GM19025 (cell line): Measurements from ENCODE around the gene ZNF618.

Source experiments
- ATAC-seq: cut with Tn5 transposase; IDR thresholded peaks from one replicate; pipeline ENCODE4 v1.9.1; 2021; ENCODE audit warnings: mild to moderate bottlenecking, low read depth, moderate library complexity; ENCODE audit not compliant: unreplicated experiment

ZNF618 gene

DNA sequence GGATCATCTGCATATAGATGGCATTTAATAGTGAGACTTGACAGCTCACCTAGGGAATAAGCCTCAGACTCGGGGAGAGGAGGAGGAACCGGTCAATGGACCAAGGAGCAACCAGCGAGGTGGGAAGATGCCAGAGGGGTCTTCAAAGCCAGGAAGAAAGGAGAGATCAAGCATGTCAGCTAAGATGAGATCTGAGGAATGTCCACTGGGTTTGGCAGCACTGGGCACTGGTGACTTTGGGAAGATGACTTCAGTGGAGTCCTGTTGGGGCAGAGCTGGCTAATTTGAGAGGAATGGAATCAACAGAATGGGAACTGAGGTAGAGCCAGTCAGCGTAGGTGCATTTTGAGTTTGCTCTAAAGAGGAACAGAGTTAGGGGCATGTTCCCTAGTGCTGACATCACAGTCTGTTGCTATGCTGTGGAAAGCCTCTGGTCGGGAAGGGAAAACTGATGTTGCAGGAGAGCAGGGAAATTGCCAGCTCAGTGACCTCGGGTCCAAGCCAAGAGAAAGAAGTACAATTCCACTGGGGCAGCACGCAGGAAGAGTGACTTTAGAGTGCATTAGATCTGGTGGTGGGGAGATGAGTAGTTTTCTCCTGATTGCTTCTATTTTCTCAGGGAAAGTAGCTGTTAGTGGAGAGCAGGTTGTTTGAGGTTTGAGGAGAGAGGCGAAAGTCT lies 56.9 kb downstream of the ZNF618 start:
- ATAC-seq, result no peak

DNA sequence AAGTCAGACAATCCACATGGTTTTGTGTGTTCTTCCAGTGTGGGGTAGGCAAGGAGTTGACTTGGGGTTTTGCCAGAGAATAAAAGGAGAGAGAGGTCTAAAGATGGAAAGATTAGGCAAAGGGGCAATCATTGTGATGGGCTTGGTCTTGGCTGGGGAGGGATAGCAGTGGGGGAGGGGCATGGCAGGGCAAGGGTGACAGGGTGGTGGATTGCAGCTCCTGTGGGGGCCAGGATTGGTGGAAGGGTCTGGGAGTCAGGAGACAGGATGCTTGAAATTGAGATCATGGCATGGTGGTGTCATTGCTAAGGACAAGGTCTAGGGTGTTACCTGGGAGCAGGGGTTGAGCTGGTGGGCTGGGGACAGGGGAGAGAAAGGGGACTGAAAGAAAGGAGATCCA lies 57.6 kb downstream of the ZNF618 start:
- no peak for ATAC-seq

DNA sequence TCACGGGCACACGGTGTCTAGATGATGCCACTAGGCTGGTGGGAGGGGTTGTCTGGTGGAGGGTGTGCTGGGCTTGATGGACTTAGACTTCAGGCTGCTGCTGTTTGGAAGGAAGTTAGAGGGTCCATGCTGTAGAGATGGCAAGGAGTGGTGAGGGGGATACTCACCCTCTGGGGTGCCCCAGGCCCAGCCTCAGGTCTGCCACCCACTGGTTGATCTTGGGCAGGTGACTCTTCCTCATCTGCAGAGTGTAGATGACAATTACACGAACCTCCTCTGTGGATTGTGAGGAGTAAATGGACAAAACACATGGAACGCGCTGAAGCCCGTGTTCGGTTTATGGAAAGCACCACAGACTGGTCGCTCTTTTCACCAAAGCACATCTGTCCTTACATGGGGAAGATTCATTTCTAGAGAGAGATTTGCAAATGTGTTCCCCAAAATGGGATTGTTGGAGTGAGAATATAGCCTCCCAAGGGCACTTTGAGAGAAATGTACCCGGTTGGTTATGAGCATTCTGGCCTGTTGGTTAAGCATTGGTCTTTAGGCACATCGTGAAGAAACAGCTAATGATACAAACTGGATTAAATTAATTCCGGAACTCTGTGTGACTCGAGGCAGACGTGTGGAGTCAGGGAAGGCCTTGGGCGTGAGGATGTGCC lies 58.2 kb downstream of the ZNF618 start:
- no peak for ATAC-seq

DNA sequence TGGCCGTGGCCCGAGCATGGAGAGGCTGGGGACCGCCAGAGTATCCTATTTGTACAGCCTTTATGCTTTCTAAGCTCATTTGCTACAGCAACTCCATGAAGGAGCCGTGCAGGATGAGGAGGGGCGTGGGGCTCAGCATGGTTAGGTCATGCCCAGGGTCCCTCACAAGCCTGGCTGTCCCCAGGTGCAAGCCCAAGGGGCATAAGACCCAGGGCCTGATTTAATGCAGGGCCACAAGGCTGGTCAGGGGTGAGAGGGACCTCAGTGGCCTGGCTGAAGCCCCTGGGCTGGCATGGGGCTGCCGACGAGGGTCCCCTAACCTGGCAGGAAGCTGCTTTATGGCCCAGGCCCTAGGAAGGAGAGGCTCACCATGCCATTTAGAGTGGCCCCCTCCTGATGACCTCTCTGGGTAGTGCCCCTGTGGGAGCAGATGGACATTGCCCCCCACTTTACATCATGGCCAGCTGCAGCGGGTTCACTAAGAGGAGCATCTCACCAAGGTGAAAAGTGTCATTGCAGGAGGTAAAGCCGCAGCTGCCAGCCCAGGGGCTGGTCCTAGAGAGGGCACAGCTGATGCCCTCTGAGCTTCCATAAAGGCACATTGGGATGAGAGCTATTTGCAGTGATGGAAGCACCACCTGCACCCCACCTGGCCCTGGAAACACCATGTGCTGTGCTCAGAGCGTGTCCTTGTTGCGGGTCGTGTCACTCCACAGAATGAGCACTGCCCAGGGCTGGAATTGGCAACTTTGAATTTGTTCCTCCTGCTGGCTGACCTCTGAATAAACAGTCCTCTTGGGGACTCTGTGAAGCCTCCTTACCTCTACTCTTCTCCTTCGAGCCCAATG lies 58.9 kb downstream of the ZNF618 start:
- no peak for ATAC-seq

DNA sequence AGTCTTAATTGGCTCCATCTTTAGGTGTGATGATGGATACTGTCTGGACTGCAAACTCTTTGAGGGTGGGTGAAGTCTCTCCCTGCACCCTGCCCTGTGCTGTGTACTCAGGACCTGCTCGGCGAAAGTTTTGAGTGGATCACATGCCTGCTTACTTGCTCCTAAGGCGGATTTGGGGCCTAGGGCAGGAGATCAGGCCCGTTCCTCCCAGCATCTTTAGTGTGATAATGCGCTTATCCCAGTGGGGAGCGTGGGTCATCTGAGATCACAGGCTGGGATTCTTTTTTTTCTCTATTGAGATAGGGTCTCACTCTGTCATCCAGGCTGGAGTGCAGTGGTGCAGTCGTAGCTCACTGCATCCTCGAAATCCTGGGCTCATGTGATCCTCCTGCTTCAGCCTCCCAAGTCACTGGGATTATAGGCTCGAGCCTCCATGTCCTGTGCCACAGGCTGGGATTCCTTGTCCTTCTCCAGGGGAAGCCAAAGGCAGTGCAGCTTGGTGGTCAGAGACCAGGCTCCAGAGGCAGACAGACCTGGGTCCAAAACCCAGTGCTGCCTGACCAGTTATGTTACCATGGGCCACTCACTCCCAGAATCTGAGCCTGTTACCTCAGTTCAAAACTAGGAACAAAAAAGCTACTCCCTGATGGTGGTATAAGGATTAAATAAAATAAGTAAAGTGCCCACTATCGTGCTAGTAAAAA lies 59.7 kb downstream of the ZNF618 start:
- no peak for ATAC-seq

DNA sequence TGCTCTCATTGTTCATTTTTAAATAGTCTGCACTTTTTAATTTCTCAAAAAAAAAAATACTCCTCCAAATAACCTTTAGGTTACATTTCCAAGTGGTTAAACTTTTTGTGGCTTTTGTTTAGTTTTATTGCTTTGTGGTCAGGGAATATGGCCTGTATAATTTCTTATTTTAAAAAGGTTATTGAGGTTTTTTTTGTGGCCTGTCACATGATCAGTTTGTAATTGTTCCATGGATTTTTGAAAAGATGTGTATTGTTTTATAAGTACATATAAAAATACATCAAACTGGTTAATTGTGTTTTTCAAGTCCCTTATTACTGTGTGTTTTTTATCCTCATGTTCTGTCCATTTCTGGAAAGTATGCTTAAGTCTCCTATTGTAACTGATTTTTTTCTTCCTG lies 64.0 kb downstream of the ZNF618 start:
- no peak for ATAC-seq

DNA sequence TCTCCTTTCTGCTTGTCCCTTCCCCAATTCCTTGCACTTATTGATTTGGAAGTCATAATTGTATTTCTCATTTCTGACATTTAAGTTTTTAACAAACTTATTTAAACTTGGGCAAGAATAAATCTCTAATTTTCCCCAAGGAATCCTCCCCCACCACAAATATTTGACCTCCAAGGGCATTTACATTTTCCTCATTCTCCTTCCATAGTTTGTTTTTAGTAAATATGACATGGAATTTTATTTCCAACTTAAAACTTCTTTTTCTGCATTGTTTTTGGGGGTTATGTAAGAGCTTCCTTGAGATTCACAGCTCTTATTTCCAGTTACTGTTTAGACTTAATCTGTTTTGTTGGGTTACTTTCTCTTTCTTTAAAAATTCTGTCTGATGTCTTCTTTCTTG lies 64.9 kb downstream of the ZNF618 start:
- no peak for ATAC-seq

DNA sequence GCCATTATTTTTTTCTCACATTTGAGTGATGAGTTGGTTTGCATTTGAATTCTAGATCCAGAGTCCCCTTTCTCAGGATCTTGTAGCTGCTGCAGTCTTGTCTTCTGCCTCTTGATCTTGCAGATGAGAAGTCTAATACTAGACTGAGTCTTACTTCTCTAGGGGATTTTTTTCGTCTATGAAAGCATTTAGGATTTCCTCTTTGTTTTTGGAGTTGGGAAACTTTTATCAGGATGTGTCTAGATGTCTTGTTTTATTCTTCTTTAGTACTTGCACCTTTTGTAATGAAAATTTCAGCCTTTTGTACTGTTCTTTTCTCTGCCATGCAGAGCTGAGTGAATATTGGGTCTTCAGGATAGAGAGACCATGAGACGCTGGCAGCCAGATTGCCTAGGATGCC lies 65.4 kb downstream of the ZNF618 start:
- ATAC-seq, result no peak

DNA sequence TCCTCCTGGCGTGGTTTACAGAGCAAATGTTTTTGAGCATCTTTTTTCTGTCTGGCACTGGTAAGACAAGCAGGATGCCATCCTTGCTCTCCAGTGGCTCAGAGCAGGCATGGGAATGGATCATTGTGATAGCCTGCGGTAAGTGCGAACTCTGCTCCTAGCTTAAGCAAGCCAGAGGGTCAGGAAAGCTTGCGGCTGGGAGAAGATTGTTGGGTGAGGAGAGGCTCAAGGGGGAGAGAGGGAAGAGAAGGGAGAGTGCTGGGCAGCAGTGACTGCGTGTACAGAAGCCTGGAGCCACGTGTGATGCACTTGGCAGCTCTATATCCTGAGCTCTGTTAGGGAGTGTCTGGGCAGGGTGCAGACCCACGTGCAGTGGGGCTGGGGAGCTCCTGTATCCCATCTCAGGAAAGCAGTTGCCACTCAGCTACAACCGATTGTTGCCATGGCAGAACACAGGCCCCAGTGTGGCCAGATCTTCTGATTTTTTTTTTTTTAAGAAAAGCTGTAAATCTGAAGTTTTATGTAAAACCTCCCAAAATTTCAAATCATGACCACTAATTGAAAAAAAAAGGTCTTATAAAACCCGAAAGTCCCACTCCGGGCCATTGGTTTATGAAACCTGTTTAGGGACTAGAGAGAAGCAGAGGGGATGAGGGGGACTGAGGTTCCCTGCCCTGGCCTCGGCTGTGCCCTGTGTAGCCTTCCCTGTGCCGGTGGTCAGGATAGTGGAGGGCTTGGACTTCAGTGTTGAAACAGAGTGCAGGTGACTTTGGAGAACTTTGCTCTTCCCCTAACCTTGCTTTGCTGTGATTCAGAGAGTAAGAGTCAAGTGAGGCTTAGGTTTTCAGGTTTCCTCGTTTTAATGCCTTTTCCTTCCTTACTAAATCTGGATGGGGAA lies 67.3 kb downstream of the ZNF618 start:
- ATAC-seq, result no peak

DNA sequence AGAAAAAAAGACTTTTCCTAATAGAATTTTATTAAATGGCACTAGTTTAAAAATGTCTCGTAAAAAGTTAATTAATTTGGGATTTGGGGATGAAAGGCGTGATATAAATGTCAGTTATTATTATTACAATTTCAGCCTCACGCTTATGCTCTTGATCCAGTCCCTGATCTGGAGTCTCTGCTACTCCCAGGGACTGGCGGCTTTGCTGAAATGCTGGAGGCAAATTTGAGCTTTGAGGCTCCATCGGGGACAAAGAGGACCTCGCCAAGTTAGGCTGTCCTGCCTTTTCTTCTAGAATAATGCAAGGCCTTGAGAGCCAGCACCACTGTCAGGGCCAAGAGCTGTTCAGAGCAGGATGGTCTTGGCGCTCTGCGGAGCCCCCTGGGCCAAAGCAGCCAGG lies 69.7 kb downstream of the ZNF618 start:
- ATAC-seq, result no peak

DNA sequence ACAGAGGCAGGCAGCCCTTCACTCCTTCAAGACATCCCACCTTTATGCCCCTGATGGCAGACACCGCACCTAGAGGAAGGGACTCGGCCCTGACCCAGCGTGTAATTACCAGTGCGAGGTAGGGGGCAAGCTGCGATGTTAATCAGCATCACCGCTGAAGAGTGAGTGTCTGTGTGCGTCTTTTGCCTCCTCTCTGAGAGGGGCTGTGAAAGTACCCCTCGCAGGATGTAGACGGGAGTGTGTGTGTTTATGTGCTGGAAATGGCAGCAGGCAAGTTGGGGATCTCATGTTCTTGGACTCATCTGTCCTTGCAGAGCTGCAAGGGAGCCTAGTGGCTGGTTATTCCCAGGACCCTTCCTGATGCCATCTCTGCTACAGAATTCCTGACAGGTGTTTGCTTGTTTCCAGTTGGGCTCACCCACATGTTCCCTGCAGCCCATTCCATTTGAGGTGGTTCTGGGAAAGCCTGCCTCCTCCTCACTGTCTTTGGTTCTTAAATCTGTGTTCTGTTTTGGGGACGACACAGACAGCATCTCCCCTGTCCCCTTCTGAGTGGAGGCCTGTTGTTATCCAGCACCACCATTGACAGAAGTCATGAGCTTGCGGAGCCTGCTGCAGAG lies 70.5 kb downstream of the ZNF618 start:
- ATAC-seq, result no peak

DNA sequence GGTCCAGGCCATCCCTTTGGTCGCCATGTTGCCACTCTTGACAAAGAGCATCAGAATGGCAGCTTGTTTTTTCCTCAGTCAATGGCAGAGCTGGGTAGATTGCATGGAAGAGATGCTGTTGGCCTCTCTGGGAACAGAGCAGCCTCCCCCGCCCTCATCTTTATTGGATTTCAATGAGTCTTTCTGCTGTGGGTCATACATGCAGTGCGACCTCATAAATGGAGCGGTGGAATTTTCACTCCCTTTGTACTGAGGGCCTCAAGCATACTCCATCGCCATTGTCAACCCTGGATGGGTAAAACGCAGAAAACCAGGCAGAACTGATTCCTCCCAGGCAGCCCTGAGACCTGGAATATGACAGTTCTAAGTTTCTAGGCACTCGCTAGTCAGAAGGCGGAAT lies 71.8 kb downstream of the ZNF618 start:
- no peak for ATAC-seq

DNA sequence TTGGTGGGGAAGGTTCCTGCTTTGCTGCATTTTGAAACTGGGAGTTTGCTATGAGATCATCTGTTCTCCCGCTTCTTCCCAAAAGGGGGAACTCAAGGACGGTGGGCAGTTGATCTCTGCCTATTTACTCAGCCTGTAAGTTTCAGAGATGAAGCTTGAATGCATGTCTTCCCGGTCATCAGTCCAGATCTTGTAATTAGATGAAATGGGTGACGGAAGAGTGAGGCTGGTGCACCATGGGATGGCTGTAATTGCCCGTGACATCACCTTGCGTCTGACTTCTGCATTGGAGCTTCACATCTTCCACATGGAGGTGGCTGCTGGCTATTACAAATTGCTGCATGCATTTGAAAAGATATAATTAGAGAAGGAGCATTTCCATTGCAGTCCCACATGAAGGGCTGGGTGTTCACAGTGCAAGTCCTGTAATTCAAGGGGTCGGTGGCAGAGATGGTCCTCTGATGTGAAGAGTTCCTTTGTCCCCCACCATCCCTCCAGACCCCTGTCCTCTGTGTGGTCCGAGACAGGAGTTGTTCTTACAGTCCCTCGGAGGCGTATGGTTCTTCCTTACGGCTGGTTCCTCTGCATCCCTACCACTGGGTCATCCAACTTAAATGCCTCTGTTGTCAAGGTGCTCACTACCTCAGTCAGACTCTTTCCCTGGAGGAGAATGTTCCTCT lies 72.9 kb downstream of the ZNF618 start:
- no peak for ATAC-seq

DNA sequence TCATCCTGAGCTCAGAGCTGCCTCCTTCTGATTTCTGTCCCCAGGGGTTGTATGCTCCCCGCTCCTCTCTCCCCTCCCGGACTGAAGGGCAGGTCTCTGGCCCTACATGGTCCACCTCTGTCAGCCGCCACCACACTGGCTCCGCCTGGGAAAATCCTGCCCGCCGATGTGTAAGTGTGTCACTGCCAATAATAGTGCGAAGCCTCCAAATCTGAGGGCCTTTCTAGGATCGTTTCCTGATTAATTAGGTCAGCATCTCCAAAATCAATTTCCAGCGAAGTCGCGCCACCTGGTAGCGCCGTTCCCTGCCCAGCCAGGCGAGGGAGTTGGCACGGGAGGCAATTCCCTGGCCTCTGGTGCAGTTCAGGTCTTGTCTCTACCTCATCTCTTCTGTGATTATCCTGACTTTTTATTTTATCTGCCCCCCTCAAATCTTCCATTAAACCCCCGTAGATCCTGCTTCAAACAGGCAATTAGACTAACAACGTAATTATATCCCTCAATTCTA lies 73.5 kb downstream of the ZNF618 start:
- ATAC-seq, result no peak

DNA sequence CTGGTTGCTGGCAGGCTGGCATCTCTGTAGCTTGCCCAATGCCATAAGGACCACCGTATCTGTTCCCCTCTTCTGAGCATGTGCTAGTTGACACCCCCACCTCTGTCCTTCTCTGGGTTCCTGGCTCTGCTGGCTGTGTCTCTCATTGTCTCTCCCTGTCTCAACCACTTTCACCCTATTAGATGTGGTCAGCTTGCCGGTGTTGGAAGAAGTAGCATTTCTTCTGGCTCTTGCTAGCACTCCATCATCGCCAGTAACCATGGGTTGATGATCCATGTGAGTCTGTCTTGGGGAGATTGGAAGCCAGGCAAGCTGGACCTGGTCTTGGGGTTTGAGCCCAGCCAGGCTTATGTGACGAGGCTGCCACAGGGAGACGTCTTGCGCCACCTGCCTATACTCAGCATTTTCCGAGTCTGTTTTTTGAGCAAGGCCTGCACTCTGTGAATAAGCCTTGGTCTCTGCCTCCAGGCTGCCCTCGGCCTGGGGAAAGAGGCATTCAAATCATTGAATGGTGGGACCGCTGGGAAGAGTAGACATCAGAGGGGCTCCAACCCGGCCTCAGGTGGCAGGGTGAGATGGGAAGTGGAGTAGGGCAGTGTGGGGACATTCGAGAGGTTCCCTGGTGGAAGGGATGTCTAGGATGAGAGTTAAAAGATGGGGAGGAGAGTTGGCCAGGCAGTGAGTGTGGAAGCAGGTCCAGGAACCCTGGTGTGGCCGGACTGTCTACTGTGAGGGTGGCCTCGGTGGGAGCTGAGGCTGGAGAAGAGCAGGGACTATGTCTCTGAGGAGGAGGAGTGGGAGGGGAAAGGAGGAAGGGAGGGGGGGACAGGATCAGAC lies 74.3 kb downstream of the ZNF618 start:
- ATAC-seq, result no peak

DNA sequence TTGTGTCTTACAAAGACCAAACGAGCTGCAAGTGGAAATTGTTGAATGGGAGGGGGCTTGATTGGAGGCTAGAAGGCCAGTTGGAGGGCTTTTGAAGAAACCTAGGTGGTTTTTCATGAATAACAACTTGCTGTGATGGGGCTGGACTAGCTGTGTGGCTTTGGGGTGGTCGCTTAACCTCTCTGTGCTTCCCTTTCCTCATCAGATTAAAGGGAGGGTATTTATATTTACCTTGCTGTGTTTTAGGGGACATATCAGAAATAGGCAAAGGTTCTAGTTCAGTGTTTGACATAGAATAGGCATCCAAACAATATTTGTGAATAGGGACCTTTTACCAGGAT lies 74.9 kb downstream of the ZNF618 start:
- ATAC-seq, result no peak

DNA sequence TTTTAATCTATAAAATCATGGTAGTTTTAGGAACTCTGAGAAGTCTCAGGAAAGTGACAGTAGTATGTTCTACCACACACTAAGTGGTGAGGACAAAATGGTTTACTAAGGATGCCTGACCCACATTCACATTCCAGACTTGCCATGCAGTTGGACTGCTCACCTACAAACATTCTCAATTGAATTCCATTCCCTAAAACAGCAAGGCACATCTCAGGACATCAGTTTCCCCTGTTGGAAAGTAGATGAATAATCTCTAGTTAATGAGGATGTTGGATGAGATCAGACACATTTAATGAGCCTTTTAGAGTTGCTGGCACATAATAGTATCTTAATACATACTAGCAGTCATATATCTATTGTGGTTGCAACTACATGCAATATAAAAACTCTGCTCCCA lies 76.6 kb downstream of the ZNF618 start:
- ATAC-seq, result no peak

DNA sequence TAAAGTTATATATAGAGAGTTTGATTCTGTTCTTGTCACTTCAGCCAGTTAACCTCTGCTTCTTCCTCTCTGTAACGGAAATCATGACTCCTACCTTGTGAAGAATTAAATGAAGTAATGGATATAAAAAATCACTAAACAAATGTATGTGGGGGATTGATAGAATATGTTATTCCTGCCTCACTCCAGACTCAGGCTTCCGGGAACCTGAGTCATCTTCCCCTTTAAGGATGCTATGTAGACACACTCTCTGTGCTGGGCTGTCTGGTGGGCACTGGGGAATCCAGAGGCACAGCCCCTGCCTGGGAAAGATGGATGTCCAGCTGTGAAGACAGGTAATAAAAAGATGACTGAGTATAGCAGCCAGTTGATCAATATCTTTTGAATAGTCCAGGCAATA lies 77.4 kb downstream of the ZNF618 start:
- ATAC-seq, result no peak
